HG03108 (cell line): Measurements from ENCODE around the gene IL1RL2.

Source experiments
- ATAC-seq: cut with Tn5 transposase; IDR thresholded peaks from one replicate; pipeline ENCODE4 v1.9.1; 2021; ENCODE audit warnings: moderate library complexity; ENCODE audit not compliant: unreplicated experiment

IL1RL2 gene

GRCh38 chr2:102262216-102263129, 75.7 kb downstream of the IL1RL2 start:
- ATAC-seq: no peak

GRCh38 chr2:102264952-102265351, 78.1 kb downstream of the IL1RL2 start:
- no peak for ATAC-seq

GRCh38 chr2:102266204-102266603, 79.4 kb downstream of the IL1RL2 start:
- ATAC-seq: no peak

- ATAC-seq: no peak
Measured at GRCh38 chr2:102267774-102268173, 81.0 kb downstream of the IL1RL2 start.

GRCh38 chr2:102268510-102269199, 81.8 kb downstream of the IL1RL2 start:
- no peak for ATAC-seq

GRCh38 chr2:102269200-102269524, 82.3 kb downstream of the IL1RL2 start:
- ATAC-seq: no peak

- ATAC-seq: no peak
Measured at GRCh38 chr2:102271844-102272243, 85.0 kb downstream of the IL1RL2 start.

GRCh38 chr2:102273619-102274211, 86.9 kb downstream of the IL1RL2 start:
- ATAC-seq: no peak

- ATAC-seq: no peak
Measured at GRCh38 chr2:102276549-102277201, 89.9 kb downstream of the IL1RL2 start.

GRCh38 chr2:102277202-102277700, 90.4 kb downstream of the IL1RL2 start:
- ATAC-seq: no peak

GRCh38 chr2:102278720-102279390, 92.0 kb downstream of the IL1RL2 start:
- no peak for ATAC-seq

- ATAC-seq: no peak
Measured at GRCh38 chr2:102279391-102279735, 92.5 kb downstream of the IL1RL2 start.

GRCh38 chr2:102282678-102283091, 95.9 kb downstream of the IL1RL2 start:
- no peak for ATAC-seq

GRCh38 chr2:102283996-102284395, 97.2 kb downstream of the IL1RL2 start:
- ATAC-seq: no peak

- ATAC-seq: no peak
Measured at GRCh38 chr2:102284611-102285010, 97.8 kb downstream of the IL1RL2 start.

GRCh38 chr2:102285368-102285767, 98.5 kb downstream of the IL1RL2 start:
- no peak for ATAC-seq

GRCh38 chr2:102286041-102286440, 99.2 kb downstream of the IL1RL2 start:
- no peak for ATAC-seq

- no peak for ATAC-seq
Measured at GRCh38 chr2:102289129-102289528, 102.3 kb downstream of the IL1RL2 start.
